Lung (tissue), 12 donors: ENCODE results near the gene SYT13. TPM values are rescaled to one million over a fixed set of nuclear protein-coding genes. Genes with fewer than 3 reads are reported as not detected.

ENCODE experiments used
- ATAC-seq: fragments of 200-7000 bp; cut with Tn5 transposase; one replicate; pipeline ENCODE4 v1.9.1; 2020; ENCODE audit warnings: moderate number of reproducible peaks; ENCODE audit not compliant: insufficient read depth, low FRiP score
- DNase-seq, 3 donors: peaks; one replicate each; pipeline ENCODE4 v3.0.0-alpha.2; 2013 to 2017
- H3K27ac ChIP-seq, 2 donors: one replicate each; pipeline ENCODE4 v1.5.1; 2013; ENCODE audit warnings: mild to moderate bottlenecking in 2 of 2, moderate library complexity in 2 of 2, control low read depth in 1 of 2, inconsistent platforms in 1 of 2, low read depth in 1 of 2, low read length in 1 of 2
- H3K27me3 ChIP-seq, 3 donors: one replicate each; pipeline ENCODE4 v1.5.1; 2013; ENCODE audit warnings: low read length in 2 of 3; ENCODE audit not compliant: control insufficient read depth in 3 of 3, insufficient read depth in 3 of 3
- H3K36me3 ChIP-seq, 4 donors: one replicate each; pipeline ENCODE4 v1.5.1; 2013; ENCODE audit warnings: low read length in 4 of 4, mild to moderate bottlenecking in 1 of 4, moderate library complexity in 1 of 4; ENCODE audit not compliant: control insufficient read depth in 4 of 4, insufficient read depth in 4 of 4
- H3K4me1 ChIP-seq, 5 donors: one replicate each; pipeline ENCODE4 v1.5.1; 2013; ENCODE audit warnings: low read length in 5 of 5, mild to moderate bottlenecking in 2 of 5, moderate library complexity in 1 of 5; ENCODE audit not compliant: control insufficient read depth in 5 of 5, insufficient read depth in 5 of 5
- H3K4me3 ChIP-seq: one replicate; pipeline ENCODE4 v1.5.1; 2013; ENCODE audit warnings: mild to moderate bottlenecking, control low read depth, moderate library complexity
- H3K9ac ChIP-seq, 2 donors: one replicate each; pipeline ENCODE4 v1.5.1; 2013; ENCODE audit warnings: low read length in 2 of 2, control low read depth in 1 of 2; ENCODE audit not compliant: insufficient read depth in 1 of 2
- H3K9me3 ChIP-seq, 4 donors: one replicate each; pipeline ENCODE4 v1.5.1; 2013; ENCODE audit warnings: low read length in 3 of 4, mild to moderate bottlenecking in 1 of 4, moderate library complexity in 1 of 4; ENCODE audit not compliant: control insufficient read depth in 4 of 4, insufficient read depth in 3 of 4
- CTCF ChIP-seq: IDR thresholded peaks from 2 replicates; pipeline ENCODE4 v1.5.1; 2012; ENCODE audit warnings: mild to moderate bottlenecking; ENCODE audit errors: control extremely low read depth, extremely low read depth
- WGBS, 2 donors: extraction: QIAGEN DNeasy Blood & Tissue Kit; methylation state at CpG; one replicate each; pipeline ENCODE4 v1.1.7; 2013; 5-methylcytosine and 5-hydroxymethylcytosine counted together
- polyA plus RNA-seq, 2 donors: library from polyadenylated mRNA; stranded (reverse); fragments of 200-250 nt; gene quantifications; one replicate each; pipeline ENCODE4 v1.2.1, GENCODE V29; 2013
- total RNA-seq, 2 donors: library from RNA; depleted of rRNA in 1 of 2; stranded (reverse); fragments of >200 nt in 1 of 2; gene quantifications; one replicate each; pipeline ENCODE4 v1.2.1, GENCODE V29; 2014 to 2021
- donor health status: control.
- donor health status: control.
- donor health status: Bipolar disorder and iron deficiency.
- donor health status: healthy.
- donor health status: DM: yes; HTN: yes; CAD: no.

The SYT13 gene
- total and polyA plus RNA-seq, 4 donors, result 0.06 to 6.2 (median 0.16) TPM

- peaks cover 0 to 2% (median 0%) of the 10 kb centered on the region in 4 donors for H3K9me3 ChIP-seq
- no peaks in the 10 kb centered on the region for H3K36me3 ChIP-seq
- TF ChIP-seq CTCF, result no peak
- no peak overlapping the region for H3K9ac ChIP-seq
- no peak for ATAC-seq
- H3K27ac ChIP-seq, result no peak overlapping the region
- H3K4me1 ChIP-seq, result no peaks in the 10 kb centered on the region
- WGBS, 2 donors, result 87 to 89% methylated on average over 7 of the region's 7 CpGs
- H3K4me3 ChIP-seq, result no peak overlapping the region
- no peak for DNase-seq
- H3K27me3 ChIP-seq, result no peaks in the 10 kb centered on the region
These were observed 35.5 kb upstream of the SYT13 start for GRCh38 chr11:45321669-45322068.

GRCh38 chr11:45321031-45321595, 35.0 kb upstream of the SYT13 start:
- DNase-seq, result no peak
- H3K4me1 ChIP-seq, result no peaks in the 10 kb centered on the region
- H3K27me3 ChIP-seq, result no peaks in the 10 kb centered on the region
- 72 to 85% methylated on average over 7 of the region's 7 CpGs for WGBS, 2 donors
- H3K27ac ChIP-seq, result no peak overlapping the region
- peaks cover 0 to 2% (median 0%) of the 10 kb centered on the region in 4 donors for H3K9me3 ChIP-seq
- H3K4me3 ChIP-seq, result no peak overlapping the region
- no peak for ATAC-seq
- TF ChIP-seq CTCF, result no peak
- H3K36me3 ChIP-seq, result no peaks in the 10 kb centered on the region
- no peak overlapping the region for H3K9ac ChIP-seq

- no peak overlapping the region for H3K4me3 ChIP-seq
- no peak overlapping the region for H3K9ac ChIP-seq
- H3K27me3 ChIP-seq, result no peaks in the 10 kb centered on the region
- peaks cover 0 to 2% (median 0%) of the 10 kb centered on the region in 4 donors for H3K9me3 ChIP-seq
- no peak for ATAC-seq
- no peaks in the 10 kb centered on the region for H3K4me1 ChIP-seq
- WGBS, 2 donors, result 62 to 69% methylated on average over 4 of the region's 4 CpGs
- no peak for DNase-seq
- no peak overlapping the region for H3K27ac ChIP-seq
- TF ChIP-seq CTCF, result no peak
- H3K36me3 ChIP-seq, result no peaks in the 10 kb centered on the region
These were observed 34.2 kb upstream of the SYT13 start for GRCh38 chr11:45320371-45320770.

- Histone ChIP-seq H3K9me3 (peaks cover 0 to 2% (median 0%) of the 10 kb centered on the region in 4 donors), H3K4me1 (no peaks in the 10 kb centered on the region), H3K36me3 (no peaks in the 10 kb centered on the region), H3K9ac (no peak overlapping the region), H3K4me3 (no peak overlapping the region), H3K27ac (no peak overlapping the region), H3K27me3 (peaks cover 0 to 5% (median 4%) of the 10 kb centered on the region in 3 donors)
- WGBS, 2 donors, result 87 to 95% methylated on average over 1 of the region's 1 CpG
- ATAC-seq (no peak), DNase-seq (no peak)
- TF ChIP-seq CTCF, result no peak
These were observed 32.9 kb upstream of the SYT13 start for GRCh38 chr11:45319077-45319476.
